Measurements from ENCODE around the gene SDK1.

The SDK1 gene

DNA sequence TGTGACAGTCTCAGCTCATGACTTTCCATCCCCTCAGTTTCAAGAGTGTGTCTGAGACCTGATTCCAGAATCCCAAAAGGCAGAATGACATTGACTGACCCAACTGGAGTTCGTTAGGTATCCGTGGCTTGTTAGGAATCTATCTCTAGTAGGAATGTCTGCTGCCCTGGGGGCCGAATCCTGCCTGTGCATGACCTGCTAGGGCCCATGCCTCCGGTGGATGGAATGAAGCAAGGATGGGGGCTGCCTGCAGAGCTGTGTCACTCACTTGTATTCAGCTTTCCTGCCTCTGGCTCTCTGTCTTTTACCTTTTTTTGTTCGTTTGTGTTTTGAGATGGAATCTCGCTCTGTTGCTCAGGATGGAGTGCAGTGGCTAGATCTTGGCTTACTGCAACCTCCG lies 129.5 kb downstream of the SDK1 start (continued):
- TF ChIP-seq, protein P1, sequence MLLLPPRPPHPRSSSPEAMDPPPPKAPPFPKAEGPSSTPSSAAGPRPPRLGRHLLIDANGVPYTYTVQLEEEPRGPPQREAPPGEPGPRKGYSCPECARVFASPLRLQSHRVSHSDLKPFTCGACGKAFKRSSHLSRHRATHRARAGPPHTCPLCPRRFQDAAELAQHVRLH (tag by site-specific recombination; IDR thresholded peaks at IDR 0.05), result no peak
- TF ChIP-seq ZNF610 (tag by site-specific recombination; IDR thresholded peaks at IDR 0.05; ENCODE audit: borderline replicate concordance), result no peak
- TF ChIP-seq ZNF624 (tag by site-specific recombination; IDR thresholded peaks at IDR 0.05), result no peak
- TF ChIP-seq ZNF670 (tag by site-specific recombination; IDR thresholded peaks at IDR 0.05; ENCODE audit: low read depth), result no peak
- no peak for TF ChIP-seq ZFP41 (tag by site-specific recombination; IDR thresholded peaks at IDR 0.05; ENCODE audit: borderline replicate concordance)

DNA sequence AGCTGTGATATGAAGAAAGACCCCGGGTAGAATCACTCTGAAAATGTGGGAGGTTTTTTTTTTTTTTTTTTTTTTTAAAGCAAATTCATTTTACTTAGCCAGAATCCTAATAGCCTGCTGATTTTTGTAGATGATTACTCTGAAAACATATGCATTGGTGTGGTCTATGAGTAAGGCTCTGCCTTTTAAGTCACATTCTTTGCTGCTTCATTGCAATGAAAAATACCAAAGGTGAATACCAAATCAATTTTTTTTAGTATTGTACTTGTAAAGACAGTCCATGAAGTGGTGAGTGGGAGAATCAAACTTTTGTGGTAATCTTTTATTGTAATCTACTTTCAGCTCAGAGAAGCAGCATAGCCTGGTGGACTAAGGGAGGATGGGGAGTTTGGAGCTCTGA lies 130.3 kb downstream of the SDK1 start:
- H3K4me3 ChIP-seq (ENCODE audit: low read depth, low read length), result no peak overlapping the region

DNA sequence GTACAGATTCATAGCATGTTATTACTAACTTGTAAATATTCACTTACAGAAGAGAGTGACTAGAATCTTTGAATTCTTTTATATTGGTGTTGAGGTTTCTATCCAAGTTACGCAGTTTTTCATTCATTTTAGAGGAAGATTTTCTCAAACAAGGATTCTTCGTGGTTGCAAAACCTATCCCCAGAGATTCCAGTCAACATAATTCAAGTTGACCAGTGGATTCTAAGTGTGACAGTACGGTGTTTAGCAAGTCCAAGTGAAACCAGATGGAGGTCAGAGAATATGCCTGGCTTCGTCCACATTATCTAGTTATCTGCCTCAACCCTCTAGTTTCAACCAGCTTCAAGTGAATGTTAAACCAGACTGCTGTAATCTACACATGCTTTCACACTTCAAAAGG lies 131.9 kb downstream of the SDK1 start:
- CTCF ChIA-PET, result interaction anchor here (0.6 to 1.4 kb wide), 2 partner anchors 50 to 1486 kb away, joined by 3 to 4 read pairs; no protein-coding TSS in a partner anchor
- Histone ChIP-seq H3K36me3 (ENCODE audit: control insufficient read depth in 2 of 2, insufficient read depth in 1 of 2, low read length in 2 of 2) (no peaks in the 10 kb centered on the region), H3K4me1 (ENCODE audit: control insufficient read depth, insufficient read depth, low read length) (no peaks in the 10 kb centered on the region), H3K4me3 (ENCODE audit: low read depth, low read length) (no peak overlapping the region), H3K27ac (ENCODE audit: extremely low read depth, low read depth, low read length) (no peak overlapping the region), H3K9me3 (ENCODE audit: control insufficient read depth, insufficient read depth, low read depth, low read length) (no peaks in the 10 kb centered on the region)
- TF ChIP-seq ZNF394 (tag by site-specific recombination; IDR thresholded peaks at IDR 0.05; ENCODE audit: borderline replicate concordance), result no peak
- TF ChIP-seq ZNF10 (tag by site-specific recombination; IDR thresholded peaks at IDR 0.05), result no peak
- TF ChIP-seq ZNF302 (tag by site-specific recombination; IDR thresholded peaks at IDR 0.05; ENCODE audit: low read depth), result no peak
- TF ChIP-seq ZNF623 (tag by site-specific recombination; IDR thresholded peaks at IDR 0.05), result no peak
- TF ChIP-seq KLF17 (tag by site-specific recombination; IDR thresholded peaks at IDR 0.05), result no peak
- no peak for TF ChIP-seq ZNF501 (tag by site-specific recombination; IDR thresholded peaks at IDR 0.05)
- no peak for TF ChIP-seq ZNF701 (tag by site-specific recombination; IDR thresholded peaks at IDR 0.05)
- TF ChIP-seq ZNF114 (tag by site-specific recombination; IDR thresholded peaks at IDR 0.05), result no peak
- no peak for TF ChIP-seq ZNF585B (tag by site-specific recombination; IDR thresholded peaks at IDR 0.05)
- no peak for TF ChIP-seq ZNF341 (tag by site-specific recombination; IDR thresholded peaks at IDR 0.05; ENCODE audit: low read depth)
- no peak for TF ChIP-seq HOXD13 (CRISPR knock-in tag; IDR thresholded peaks at IDR 0.05; ENCODE audit: borderline replicate concordance)
- POLR2A ChIA-PET, result no interaction called here

More for the DNA sequence above, 130.3 kb downstream of the SDK1 start:
- ChIA-PET CTCF (interaction anchor here (0.7 to 1.4 kb wide), 4 partner anchors 20 to 258 kb away, joined by 3 to 4 read pairs (median 3); no protein-coding TSS in a partner anchor), POLR2A (no interaction called here)
- Histone ChIP-seq H3K36me3 (ENCODE audit: control insufficient read depth in 2 of 2, insufficient read depth in 1 of 2, low read length in 2 of 2) (no peaks in the 10 kb centered on the region), H3K4me1 (ENCODE audit: control insufficient read depth, insufficient read depth, low read length) (no peaks in the 10 kb centered on the region), H3K27ac (ENCODE audit: extremely low read depth, low read depth, low read length) (no peak overlapping the region), H3K9me3 (ENCODE audit: control insufficient read depth, insufficient read depth, low read depth, low read length) (no peaks in the 10 kb centered on the region)
- TF ChIP-seq PATZ1 (tag by site-specific recombination; IDR thresholded peaks at IDR 0.05) (no peak), ZNF280C (tag by site-specific recombination; IDR thresholded peaks at IDR 0.05) (no peak), ZNF266 (tag by site-specific recombination; IDR thresholded peaks at IDR 0.05; ENCODE audit: low read depth) (no peak), ZNF658 (tag by site-specific recombination; IDR thresholded peaks at IDR 0.05) (no peak), IKZF3 (tag by site-specific recombination; IDR thresholded peaks at IDR 0.05) (no peak), ZBTB20 (tag by site-specific recombination; IDR thresholded peaks at IDR 0.05) (no peak), ZNF792 (tag by site-specific recombination; IDR thresholded peaks at IDR 0.05) (no peak), KLF7 (tag by site-specific recombination; IDR thresholded peaks at IDR 0.05; ENCODE audit: borderline replicate concordance) (no peak), ZNF433 (tag by site-specific recombination; IDR thresholded peaks at IDR 0.05; ENCODE audit: low read depth) (no peak), ZNF214 (tag by site-specific recombination; IDR thresholded peaks at IDR 0.05; ENCODE audit: borderline replicate concordance) (no peak), ZNF10 (tag by site-specific recombination; IDR thresholded peaks at IDR 0.05) (no peak), ZNF501 (tag by site-specific recombination; IDR thresholded peaks at IDR 0.05) (no peak)
- TF ChIP-seq, protein P2, sequence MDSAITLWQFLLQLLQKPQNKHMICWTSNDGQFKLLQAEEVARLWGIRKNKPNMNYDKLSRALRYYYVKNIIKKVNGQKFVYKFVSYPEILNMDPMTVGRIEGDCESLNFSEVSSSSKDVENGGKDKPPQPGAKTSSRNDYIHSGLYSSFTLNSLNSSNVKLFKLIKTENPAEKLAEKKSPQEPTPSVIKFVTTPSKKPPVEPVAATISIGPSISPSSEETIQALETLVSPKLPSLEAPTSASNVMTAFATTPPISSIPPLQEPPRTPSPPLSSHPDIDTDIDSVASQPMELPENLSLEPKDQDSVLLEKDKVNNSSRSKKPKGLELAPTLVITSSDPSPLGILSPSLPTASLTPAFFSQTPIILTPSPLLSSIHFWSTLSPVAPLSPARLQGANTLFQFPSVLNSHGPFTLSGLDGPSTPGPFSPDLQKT (IDR thresholded peaks at IDR 0.05; ENCODE audit: borderline replicate concordance, low read depth, low read length), result no peak

Data from HEK293 (cell line).